Measurements from ENCODE around the gene HOXB4. TPM values are rescaled to one million over a fixed set of nuclear protein-coding genes. Genes with fewer than 3 reads are reported as not detected.
A peak's percentile ranks its signal among the peaks of the same experiment; 100 is the strongest.

HOXB4 gene
- total RNA-seq, 1 experiment from 2014 or later: 11.3 TPM

DNA sequence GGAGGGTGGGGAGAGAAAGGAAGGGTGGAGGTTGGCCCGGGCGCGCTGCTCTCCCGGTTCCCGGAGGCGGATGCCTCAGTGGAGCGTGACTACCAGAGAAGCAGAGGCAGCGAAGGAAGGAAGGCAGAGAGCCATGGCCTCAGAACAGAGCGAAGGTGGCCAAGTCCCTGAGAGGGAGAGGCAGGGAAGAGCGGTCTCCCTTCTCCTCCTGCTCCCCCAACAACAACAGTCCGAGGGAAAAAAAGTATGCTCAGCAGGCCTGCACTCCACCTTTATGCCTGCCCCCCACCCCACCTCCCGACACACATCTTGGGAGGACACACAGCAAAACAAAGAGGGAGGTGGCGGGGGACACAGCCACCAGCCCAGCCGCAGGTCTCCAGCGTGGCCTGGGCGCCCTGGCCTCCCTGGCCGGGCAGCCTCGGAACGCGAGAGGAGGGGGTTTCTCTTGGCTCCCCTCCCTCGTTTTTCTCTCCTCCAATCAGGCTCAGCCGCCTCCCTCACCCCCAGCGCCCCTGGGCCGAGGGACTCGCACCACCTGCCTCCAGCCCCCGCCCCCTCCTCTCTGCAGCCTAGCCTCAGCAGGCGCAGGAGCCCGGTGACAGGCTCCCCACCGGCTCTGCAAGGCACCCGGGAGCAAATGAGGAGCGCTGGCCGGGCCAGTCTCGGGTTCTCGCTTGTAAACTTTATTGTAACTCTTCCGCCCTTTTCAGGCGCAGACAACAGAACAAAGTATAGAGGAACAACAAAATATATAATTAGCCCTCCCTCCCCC is 33.7 kb upstream of the HOXB4 start:
- intact Hi-C loops (cut with micrococcal nuclease): loop anchor here (2.0 to 10.0 kb wide), 2 partner anchors 127 to 351 kb away; no protein-coding TSS in a partner anchor
- RAD21 ChIA-PET (ENCODE audit: low non-redundant PET in 1 of 2, low total read pairs in 2 of 2, uncharacterized antibody in 2 of 2, unreplicated experiment in 2 of 2): no interaction called here
- peak; percentile 52 for ATAC-seq
- TF ChIP-seq RAD21 (IDR thresholded peaks at IDR 0.05; ENCODE audit: low read depth): no peak
- no peak for TF ChIP-seq ELF1 (IDR thresholded peaks at IDR 0.05; ENCODE audit: borderline replicate concordance, low read depth)
- peak; percentile 38 for TF ChIP-seq POLR2A (IDR thresholded peaks at IDR 0.05; ENCODE audit: borderline replicate concordance, extremely low read depth, insufficient read depth, insufficient read length)
- TF ChIP-seq SP1 (IDR thresholded peaks at IDR 0.05; ENCODE audit: low read depth): no peak
- TF ChIP-seq EGR1 (IDR thresholded peaks at IDR 0.05; ENCODE audit: low read depth): no peak
- no peak for TF ChIP-seq TCF7L2 (IDR thresholded peaks at IDR 0.05; ENCODE audit: borderline replicate concordance, extremely low read depth, insufficient read depth, insufficient read length)
- TF ChIP-seq CBX3 (IDR thresholded peaks at IDR 0.05; ENCODE audit: low read depth): no peak
- no peak for TF ChIP-seq ZBTB33 (IDR thresholded peaks at IDR 0.05; ENCODE audit: extremely low read depth, insufficient replicate concordance, low read length)
- TF ChIP-seq EZH2phosphoT487 (IDR thresholded peaks at IDR 0.05; ENCODE audit: borderline replicate concordance): no peak
- TF ChIP-seq, protein P1, sequence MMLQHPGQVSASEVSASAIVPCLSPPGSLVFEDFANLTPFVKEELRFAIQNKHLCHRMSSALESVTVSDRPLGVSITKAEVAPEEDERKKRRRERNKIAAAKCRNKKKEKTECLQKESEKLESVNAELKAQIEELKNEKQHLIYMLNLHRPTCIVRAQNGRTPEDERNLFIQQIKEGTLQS (IDR thresholded peaks at IDR 0.05): no peak
- peak; percentile 48; the same call in 1 of the 2 replicates for TF ChIP-seq ZFX (IDR thresholded peaks at IDR 0.05)
- TF ChIP-seq YY1 (IDR thresholded peaks at IDR 0.05; ENCODE audit: extremely low read depth, insufficient replicate concordance, low read depth, low read length): peak; percentile 3
- TF ChIP-seq CEBPB (IDR thresholded peaks at IDR 0.05; ENCODE audit: low read depth): no peak
- TF ChIP-seq SRF (IDR thresholded peaks at IDR 0.05; ENCODE audit: low read depth): no peak
- TF ChIP-seq ZNF274 (IDR thresholded peaks at IDR 0.05; ENCODE audit: low read depth, low read length): no peak
- no peak for TF ChIP-seq SIN3A (IDR thresholded peaks at IDR 0.05; ENCODE audit: low read depth)
- TF ChIP-seq, protein P2, sequence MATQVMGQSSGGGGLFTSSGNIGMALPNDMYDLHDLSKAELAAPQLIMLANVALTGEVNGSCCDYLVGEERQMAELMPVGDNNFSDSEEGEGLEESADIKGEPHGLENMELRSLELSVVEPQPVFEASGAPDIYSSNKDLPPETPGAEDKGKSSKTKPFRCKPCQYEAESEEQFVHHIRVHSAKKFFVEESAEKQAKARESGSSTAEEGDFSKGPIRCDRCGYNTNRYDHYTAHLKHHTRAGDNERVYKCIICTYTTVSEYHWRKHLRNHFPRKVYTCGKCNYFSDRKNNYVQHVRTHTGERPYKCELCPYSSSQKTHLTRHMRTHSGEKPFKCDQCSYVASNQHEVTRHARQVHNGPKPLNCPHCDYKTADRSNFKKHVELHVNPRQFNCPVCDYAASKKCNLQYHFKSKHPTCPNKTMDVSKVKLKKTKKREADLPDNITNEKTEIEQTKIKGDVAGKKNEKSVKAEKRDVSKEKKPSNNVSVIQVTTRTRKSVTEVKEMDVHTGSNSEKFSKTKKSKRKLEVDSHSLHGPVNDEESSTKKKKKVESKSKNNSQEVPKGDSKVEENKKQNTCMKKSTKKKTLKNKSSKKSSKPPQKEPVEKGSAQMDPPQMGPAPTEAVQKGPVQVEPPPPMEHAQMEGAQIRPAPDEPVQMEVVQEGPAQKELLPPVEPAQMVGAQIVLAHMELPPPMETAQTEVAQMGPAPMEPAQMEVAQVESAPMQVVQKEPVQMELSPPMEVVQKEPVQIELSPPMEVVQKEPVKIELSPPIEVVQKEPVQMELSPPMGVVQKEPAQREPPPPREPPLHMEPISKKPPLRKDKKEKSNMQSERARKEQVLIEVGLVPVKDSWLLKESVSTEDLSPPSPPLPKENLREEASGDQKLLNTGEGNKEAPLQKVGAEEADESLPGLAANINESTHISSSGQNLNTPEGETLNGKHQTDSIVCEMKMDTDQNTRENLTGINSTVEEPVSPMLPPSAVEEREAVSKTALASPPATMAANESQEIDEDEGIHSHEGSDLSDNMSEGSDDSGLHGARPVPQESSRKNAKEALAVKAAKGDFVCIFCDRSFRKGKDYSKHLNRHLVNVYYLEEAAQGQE (IDR thresholded peaks at IDR 0.05; ENCODE audit: low read depth): no peak
- TF ChIP-seq JUND (IDR thresholded peaks at IDR 0.05): no peak
- TF ChIP-seq FOSL1 (IDR thresholded peaks at IDR 0.05; ENCODE audit: low read depth): no peak
- TF ChIP-seq POLR2AphosphoS5 (IDR thresholded peaks at IDR 0.05; ENCODE audit: low read depth, low read length): peak; percentile 90

More for the DNA sequence above, 33.7 kb upstream of the HOXB4 start:
- Histone ChIP-seq H3K4me1 (ENCODE audit: control insufficient read depth in 1 of 2, insufficient read depth in 2 of 2, low read length in 2 of 2) (peaks cover 19 to 53% of the 10 kb centered on the region in 2 experiments; a peak in 3 of 4 replicates), H4K20me1 (ENCODE audit: insufficient read depth) (no peaks in the 10 kb centered on the region), H3K9me3 (ENCODE audit: control insufficient read depth in 1 of 2, insufficient read depth in 1 of 2, low read depth in 1 of 2, low read length in 2 of 2) (no peaks in the 10 kb centered on the region), H3K27me3 (ENCODE audit: insufficient read depth, low read length) (no peaks in the 10 kb centered on the region), H3K4me2 (ENCODE audit: low read length) (peak overlapping the region; percentile 95), H3K36me3 (ENCODE audit: control insufficient read depth in 1 of 2, insufficient read depth in 2 of 2, low read length in 2 of 2) (no peaks in the 10 kb centered on the region), H2AFZ (ENCODE audit: low read depth, low read length, poor library complexity, severe bottlenecking) (no peak overlapping the region), H3K9me2 (ENCODE audit: insufficient read depth) (no peaks in the 10 kb centered on the region), H3K9ac (ENCODE audit: low read length) (peak overlapping the region; percentile 97), H3K27ac (ENCODE audit: low read depth, low read length) (peak overlapping the region; percentile 98), H3K79me2 (ENCODE audit: insufficient read depth, low read length) (peaks cover 76% of the 10 kb centered on the region), H3K4me3 (replicated peaks in 1 of 2; ENCODE audit: low read depth in 1 of 2, low read length in 2 of 2) (peak overlapping the region; percentile 80 to 90)
- ChIA-PET POLR2A (interaction anchor here (0.7 kb wide), 1 partner anchor 353 kb away, joined by 3 read pairs; no protein-coding TSS in a partner anchor), CTCF (interaction anchor here (1.2 kb wide), 1 partner anchor 350 kb away, joined by 6 read pairs; no protein-coding TSS in a partner anchor)
- no peak for DNase-seq (ENCODE audit: low read depth, low spot score)
- BruUV-seq (replicated peaks): TSS peak; percentile 27
